ENCODE results near the gene GSKIP. TPM values are rescaled to one million over a fixed set of nuclear protein-coding genes. Genes with fewer than 3 reads are reported as not detected.

GSKIP gene
- total RNA-seq, 1 experiment from 2014 or later, result 22.6 TPM

DNA sequence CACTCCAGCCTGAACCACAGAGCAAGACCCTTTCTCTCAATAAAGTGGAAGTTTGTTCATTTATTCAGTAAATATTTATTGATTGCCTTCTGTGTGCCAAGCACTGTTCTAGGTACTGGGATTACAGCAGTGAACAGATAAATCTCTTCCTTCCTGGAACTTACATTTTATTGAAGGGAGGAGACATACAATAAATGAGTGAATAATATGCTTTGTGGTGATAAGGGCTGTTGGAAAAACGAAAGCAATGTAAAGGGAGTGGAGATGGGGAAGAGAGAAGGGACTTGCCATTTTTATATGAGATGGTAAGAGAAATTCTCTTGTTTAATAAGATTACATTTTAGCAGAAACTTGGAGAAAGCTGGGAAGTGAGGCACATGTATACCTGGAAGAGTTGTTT lies 1.6 kb downstream of the GSKIP start:
- intact Hi-C loops (cut with micrococcal nuclease), result loop anchor here (5.0 to 10.0 kb wide), 3 partner anchors 57 to 137 kb away; partner anchors contain the start of gene PAPOLA
- TF ChIP-seq, protein P1, sequence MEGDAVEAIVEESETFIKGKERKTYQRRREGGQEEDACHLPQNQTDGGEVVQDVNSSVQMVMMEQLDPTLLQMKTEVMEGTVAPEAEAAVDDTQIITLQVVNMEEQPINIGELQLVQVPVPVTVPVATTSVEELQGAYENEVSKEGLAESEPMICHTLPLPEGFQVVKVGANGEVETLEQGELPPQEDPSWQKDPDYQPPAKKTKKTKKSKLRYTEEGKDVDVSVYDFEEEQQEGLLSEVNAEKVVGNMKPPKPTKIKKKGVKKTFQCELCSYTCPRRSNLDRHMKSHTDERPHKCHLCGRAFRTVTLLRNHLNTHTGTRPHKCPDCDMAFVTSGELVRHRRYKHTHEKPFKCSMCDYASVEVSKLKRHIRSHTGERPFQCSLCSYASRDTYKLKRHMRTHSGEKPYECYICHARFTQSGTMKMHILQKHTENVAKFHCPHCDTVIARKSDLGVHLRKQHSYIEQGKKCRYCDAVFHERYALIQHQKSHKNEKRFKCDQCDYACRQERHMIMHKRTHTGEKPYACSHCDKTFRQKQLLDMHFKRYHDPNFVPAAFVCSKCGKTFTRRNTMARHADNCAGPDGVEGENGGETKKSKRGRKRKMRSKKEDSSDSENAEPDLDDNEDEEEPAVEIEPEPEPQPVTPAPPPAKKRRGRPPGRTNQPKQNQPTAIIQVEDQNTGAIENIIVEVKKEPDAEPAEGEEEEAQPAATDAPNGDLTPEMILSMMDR (conservative IDR thresholded peaks at IDR 0.05; ENCODE audit: low read depth, low read length), result no peak
- no peak for TF ChIP-seq EZH2 (IDR thresholded peaks at IDR 0.05; ENCODE audit: low read length, unreplicated experiment)
- TF ChIP-seq EZH2phosphoT487 (IDR thresholded peaks at IDR 0.05; ENCODE audit: borderline replicate concordance, low read length), result no peak
- H3K79me2 ChIP-seq (ENCODE audit: low read length), result peaks cover 93% of the 10 kb centered on the region

DNA sequence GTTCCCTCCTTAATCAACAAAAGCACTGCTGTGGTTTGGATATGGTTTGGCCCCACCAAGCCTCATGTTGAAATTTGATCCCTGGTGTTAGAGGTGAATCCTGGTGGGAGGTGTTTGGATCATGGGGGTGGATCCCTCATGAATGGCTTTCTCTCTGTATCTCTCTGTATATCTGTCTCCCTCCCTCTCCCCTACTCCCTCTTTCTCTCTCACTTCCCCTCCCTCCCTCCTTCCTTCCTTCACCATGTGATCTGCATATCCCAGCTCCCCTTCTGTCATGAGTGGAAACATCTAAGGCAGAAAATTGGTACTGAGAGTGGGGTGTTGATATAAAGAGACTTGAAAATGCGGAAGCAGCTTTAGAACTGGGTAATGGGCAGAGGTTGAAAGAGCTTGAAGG lies 5.2 kb downstream of the GSKIP start:
- Histone ChIP-seq H3F3A (ENCODE audit: low read length, unreplicated experiment) (no peaks in the 10 kb centered on the region), H3K4me1 (ENCODE audit: insufficient read depth, low read length) (peaks cover 8% of the 10 kb centered on the region), H3K4me2 (ENCODE audit: low read length) (no peak overlapping the region), H3K36me3 (ENCODE audit: low read depth, low read length) (no peaks in the 10 kb centered on the region), H3K9ac (ENCODE audit: low read length) (no peak overlapping the region), H3K9me3 (ENCODE audit: low read length) (no peaks in the 10 kb centered on the region), H4K20me1 (ENCODE audit: low read length) (peaks cover 5% of the 10 kb centered on the region; the same call in 1 of the 2 replicates), H3K79me2 (ENCODE audit: low read length) (peaks cover 90% of the 10 kb centered on the region), H3K4me3 (ENCODE audit: low read length) (no peak overlapping the region), H3K27me3 (ENCODE audit: low read length) (no peaks in the 10 kb centered on the region), H3K27ac (ENCODE audit: low read length) (no peak overlapping the region), H2AFZ (ENCODE audit: low read length) (no peak overlapping the region), H3K9me2 (replicated peaks; ENCODE audit: low read length) (no peaks in the 10 kb centered on the region)
- BruUV-seq (replicated peaks), result no TSS peak
- POLR2A ChIA-PET (ENCODE audit: unreplicated experiment), result no interaction called here
- intact Hi-C loops (cut with micrococcal nuclease), result loop anchor here (10.0 kb wide), 1 partner anchor 64 kb away; no protein-coding TSS in a partner anchor
- DNase-seq (no peak), ATAC-seq (no peak)
- CTCF ChIA-PET, result no interaction called here
- TF ChIP-seq, protein P1 (conservative IDR thresholded peaks at IDR 0.05; ENCODE audit: low read depth, low read length), result no peak
- TF ChIP-seq EZH2phosphoT487 (IDR thresholded peaks at IDR 0.05; ENCODE audit: borderline replicate concordance, low read length), result no peak
- TF ChIP-seq EZH2 (IDR thresholded peaks at IDR 0.05; ENCODE audit: low read length, unreplicated experiment), result no peak

More for the DNA sequence above, 1.6 kb downstream of the GSKIP start:
- Histone ChIP-seq H3K9me3 (ENCODE audit: low read length) (no peaks in the 10 kb centered on the region), H3K9ac (ENCODE audit: low read length) (no peak overlapping the region), H3K27me3 (ENCODE audit: low read length) (no peaks in the 10 kb centered on the region), H3K27ac (ENCODE audit: low read length) (no peak overlapping the region), H4K20me1 (ENCODE audit: low read length) (peaks cover 5% of the 10 kb centered on the region; the same call in 1 of the 2 replicates), H3K9me2 (replicated peaks; ENCODE audit: low read length) (no peaks in the 10 kb centered on the region), H3K4me3 (ENCODE audit: low read length) (peak overlapping the region; percentile 83), H2AFZ (ENCODE audit: low read length) (no peak overlapping the region), H3K4me2 (ENCODE audit: low read length) (peak overlapping the region; percentile 98), H3F3A (ENCODE audit: low read length, unreplicated experiment) (no peaks in the 10 kb centered on the region), H3K4me1 (ENCODE audit: insufficient read depth, low read length) (peaks cover 19% of the 10 kb centered on the region), H3K36me3 (ENCODE audit: low read depth, low read length) (no peaks in the 10 kb centered on the region)
- POLR2A ChIA-PET (ENCODE audit: unreplicated experiment), result no interaction called here
- no TSS peak for BruUV-seq (replicated peaks)
- DNase-seq, result no peak
- no peak for ATAC-seq
- CTCF ChIA-PET, result no interaction called here

DNA sequence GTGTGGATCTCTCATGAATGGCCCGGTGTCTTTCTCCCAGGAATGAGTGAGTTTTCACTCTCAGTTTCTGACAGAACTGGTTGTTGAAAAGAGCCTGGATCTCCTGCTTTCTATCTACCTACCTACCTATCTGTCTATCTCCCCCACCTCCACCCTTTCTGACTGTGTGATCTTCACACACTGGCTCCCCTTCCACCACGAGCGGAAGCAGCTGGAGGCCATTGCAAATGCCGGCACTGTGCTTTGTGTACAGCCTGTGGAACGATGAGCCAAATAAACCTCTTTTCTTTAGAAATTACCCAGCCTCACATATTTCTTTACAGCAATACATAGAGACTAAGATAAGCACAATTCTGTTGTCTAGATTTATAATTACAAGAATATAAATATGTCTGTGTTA lies 7.2 kb downstream of the GSKIP start:
- H3K9ac ChIP-seq (ENCODE audit: low read length), result no peak overlapping the region
- peaks cover 73% of the 10 kb centered on the region for H3K79me2 ChIP-seq (ENCODE audit: low read length)
- H3K27ac ChIP-seq (ENCODE audit: low read length), result no peak overlapping the region
- CTCF ChIA-PET, result no interaction called here
- no peaks in the 10 kb centered on the region for H3K4me1 ChIP-seq (ENCODE audit: insufficient read depth, low read length)
- intact Hi-C loops (cut with micrococcal nuclease), result no loop called here
- TF ChIP-seq EZH2phosphoT487 (IDR thresholded peaks at IDR 0.05; ENCODE audit: borderline replicate concordance, low read length) (no peak), EZH2 (IDR thresholded peaks at IDR 0.05; ENCODE audit: low read length, unreplicated experiment) (no peak)
- TF ChIP-seq, protein P1 (conservative IDR thresholded peaks at IDR 0.05; ENCODE audit: low read depth, low read length), result no peak
- no peaks in the 10 kb centered on the region for H4K20me1 ChIP-seq (ENCODE audit: low read length)
- POLR2A ChIA-PET (ENCODE audit: unreplicated experiment), result no interaction called here
- DNase-seq (no peak), ATAC-seq (no peak)
- no peak overlapping the region for H2AFZ ChIP-seq (ENCODE audit: low read length)
- no peaks in the 10 kb centered on the region for H3K36me3 ChIP-seq (ENCODE audit: low read depth, low read length)
- H3F3A ChIP-seq (ENCODE audit: low read length, unreplicated experiment), result no peaks in the 10 kb centered on the region
- no peak overlapping the region for H3K4me3 ChIP-seq (ENCODE audit: low read length)
- H3K4me2 ChIP-seq (ENCODE audit: low read length), result no peak overlapping the region
- no peaks in the 10 kb centered on the region for H3K27me3 ChIP-seq (ENCODE audit: low read length)
- H3K9me2 ChIP-seq (replicated peaks; ENCODE audit: low read length), result no peaks in the 10 kb centered on the region
- BruUV-seq (replicated peaks), result no TSS peak
- H3K9me3 ChIP-seq (ENCODE audit: low read length), result no peaks in the 10 kb centered on the region
